K562 (cell line): ENCODE results near the gene UNC45A. TPM values are rescaled to one million over a fixed set of nuclear protein-coding genes. Genes with fewer than 3 reads are reported as not detected.

Source experiments
- ATAC-seq: fragments of 200-7000 bp; cut with Tn5 transposase; 3 replicates; pipeline ENCODE4 v1.9.1; 2020; ENCODE audit warnings: moderate library complexity
- BruUV-seq: library from RNA; stranded (reverse); fragments of 400-500 nt; replicated peaks from 2 replicates; lab custom pipeline; 2021; lab: Mats Ljungman, UMichigan
- CTCF ChIA-PET: fragments of 300-600 bp; formaldehyde crosslinking; extraction: SDS; loops from one replicate; lab custom pipeline; 2021; ENCODE audit warnings: low intra/inter-chr PET ratio; lab: Yijun Ruan, JAX
- POLR2A ChIA-PET: fragments of 300-600, 350-650 bp; sonication (Branson Sonifier 250); formaldehyde crosslinking; extraction: SDS; loops from one replicate; lab custom pipeline; 2021; ENCODE audit warnings: antibody characterized with exemption, inconsistent platforms; lab: Yijun Ruan, JAX
- DNase-seq, 4 experiments: peaks; one replicate each; pipeline versions ENCODE4 v3.0.0 to v3.0.0-alpha.2; 2011 to 2018; ENCODE audit warnings: low spot score in 3 of 4, mixed read lengths in 3 of 4; ENCODE audit errors: extremely low read depth in 1 of 4
- FAIRE-seq: peaks from 2 replicates; lab custom pipeline; 2011; peaks lifted over from hg19 to GRCh38; lab: Jason Lieb, UNC
- H2AFZ ChIP-seq: 2 replicates; pipeline ENCODE4 v1.6.0; 2011; ENCODE audit warnings: low read depth, low read length, control low read depth, inconsistent platforms
- H3K27ac ChIP-seq: fragments of 200-600 bp; 3 replicates; pipeline ENCODE4 v1.8.0; 2011; ENCODE audit warnings: low read depth, mild to moderate bottlenecking, control low read depth, inconsistent platforms, low read length, moderate library complexity, mixed read lengths; ENCODE audit errors: extremely low read depth
- H3K27me3 ChIP-seq, 2 experiments: fragments of 300-600 bp in 1 of 2; 2 replicates in 1 of 2; 3 replicates in 1 of 2; pipeline versions ENCODE4 v1.6.0 to v1.8.0; 2011; ENCODE audit warnings: inconsistent platforms in 2 of 2, low read length in 2 of 2, mild to moderate bottlenecking in 1 of 2, mixed read lengths in 1 of 2, moderate library complexity in 1 of 2; ENCODE audit not compliant: control insufficient read depth in 2 of 2, insufficient read depth in 2 of 2
- H3K36me3 ChIP-seq: fragments of 300-600 bp; 3 replicates; pipeline ENCODE4 v1.8.0; 2011; ENCODE audit warnings: mild to moderate bottlenecking, low read length, inconsistent platforms; ENCODE audit not compliant: control insufficient read depth, insufficient read depth
- H3K4me1 ChIP-seq, 2 experiments: fragments of 200-600 bp in 1 of 2; replicated peaks in 1 of 2; 2 replicates in 1 of 2; 3 replicates in 1 of 2; pipeline versions ENCODE4 v1.5.1 to v1.8.0; 2011; ENCODE audit warnings: inconsistent platforms in 2 of 2, low read length in 2 of 2, mild to moderate bottlenecking in 1 of 2, mixed read lengths in 1 of 2, moderate library complexity in 1 of 2; ENCODE audit not compliant: control insufficient read depth in 2 of 2, insufficient read depth in 2 of 2
- H3K4me2 ChIP-seq: 2 replicates; pipeline ENCODE4 v1.6.1; 2011; ENCODE audit warnings: low read length, control low read depth, inconsistent platforms, mixed read lengths; ENCODE audit not compliant: insufficient read depth
- H3K4me3 ChIP-seq: fragments of 200-600 bp; sonication (generic), shearing (Covaris generic); 2 replicates; pipeline ENCODE4 v1.5.1; 2016; ENCODE audit warnings: control low read depth, inconsistent platforms
- H3K79me2 ChIP-seq: fragments of 200-600 bp; 3 replicates; pipeline ENCODE4 v1.8.0; 2011; ENCODE audit warnings: low read length, inconsistent platforms; ENCODE audit not compliant: control insufficient read depth, insufficient read depth
- H3K9ac ChIP-seq, 2 experiments: 2 replicates each; pipeline versions ENCODE4 v1.6.0 to v1.6.1; 2011; ENCODE audit warnings: low read depth in 2 of 2, low read length in 2 of 2, control low read depth in 1 of 2, inconsistent platforms in 1 of 2, mild to moderate bottlenecking in 1 of 2, mixed read lengths in 1 of 2; ENCODE audit not compliant: insufficient read depth in 1 of 2
- H3K9me1 ChIP-seq: one replicate; pipeline ENCODE4 v1.6.0; 2011; ENCODE audit warnings: inconsistent platforms, mild to moderate bottlenecking, low read length, moderate library complexity; ENCODE audit not compliant: control insufficient read depth, insufficient read depth
- H3K9me3 ChIP-seq: replicated peaks from 2 replicates; pipeline ENCODE4 v1.5.1; 2011; ENCODE audit warnings: low read depth, low read length, inconsistent platforms; ENCODE audit not compliant: control insufficient read depth, insufficient read depth
- H4K20me1 ChIP-seq: replicated peaks from 2 replicates; pipeline ENCODE4 v1.6.1; 2011; ENCODE audit warnings: low read length, inconsistent platforms, mixed read lengths; ENCODE audit not compliant: control insufficient read depth, insufficient read depth
- CBX3 ChIP-seq, 2 experiments: IDR thresholded peaks; 1 replicate in 1 of 2; 2 replicates in 1 of 2; pipeline ENCODE4 v1.6.1; 2012; ENCODE audit warnings: inconsistent platforms in 2 of 2, low read length in 2 of 2, borderline replicate concordance in 1 of 2, control low read depth in 1 of 2
- FOXJ2 ChIP-seq: fragments of 200-800 bp; sonication (Bioruptor generic); IDR thresholded peaks from 2 replicates; pipeline ENCODE4 v1.6.1; 2016; ENCODE audit warnings: missing genetic modification characterization, missing compliant biosample characterization
- GABPA ChIP-seq: fragments of 200-800 bp; sonication (Bioruptor generic); conservative IDR thresholded peaks from 2 replicates; pipeline ENCODE4 v1.6.1; 2016; ENCODE audit warnings: low read depth, missing genetic modification characterization, missing compliant biosample characterization
- MBD2 ChIP-seq: sonication (generic); IDR thresholded peaks from 2 replicates; pipeline ENCODE4 v1.6.1; 2016; ENCODE audit warnings: low read depth, borderline replicate concordance
- PHF8 ChIP-seq: fragments of 200-600 bp; sonication (generic); IDR thresholded peaks from 2 replicates; pipeline ENCODE4 v1.6.1; 2012; ENCODE audit warnings: mixed run types, mild to moderate bottlenecking, inconsistent platforms, low read length, moderate library complexity, borderline replicate concordance
- POLR2AphosphoS2 ChIP-seq: IDR thresholded peaks from 2 replicates; pipeline ENCODE4 v1.6.1; 2012; ENCODE audit warnings: low read length, improper control_type of control experiment
- POLR2G ChIP-seq: fragments of 200-400 bp; formaldehyde crosslinking; IDR thresholded peaks from 2 replicates; pipeline ENCODE4 v1.6.1; 2017; ENCODE audit warnings: low read depth, mild to moderate bottlenecking, antibody characterized with exemption, low read length, moderate library complexity
- SMAD3 ChIP-seq: fragments of 450-650 bp; formaldehyde crosslinking; conservative IDR thresholded peaks from 2 replicates; pipeline ENCODE4 v1.4.0; 2020; ENCODE audit warnings: mild to moderate bottlenecking
- SUPT5H ChIP-seq: fragments of 450-650 bp; IDR thresholded peaks from 2 replicates; pipeline ENCODE4 v1.6.1; 2016
- TGIF2 ChIP-seq: sonication (generic); formaldehyde crosslinking; IDR thresholded peaks from 2 replicates; pipeline ENCODE4 v1.8.1; 2022; ENCODE audit warnings: mild to moderate bottlenecking, missing genetic modification reagents, moderate library complexity
- ZNF324 ChIP-seq: fragments of 250-450 bp; sonication (Bioruptor Pico); IDR thresholded peaks from 2 replicates; pipeline ENCODE4 v1.4.0; 2020; ENCODE audit warnings: mild to moderate bottlenecking
- ZNF551 ChIP-seq: fragments of 250-450 bp; sonication (Bioruptor Pico); IDR thresholded peaks from 2 replicates; pipeline ENCODE4 v1.5.0; 2021; ENCODE audit warnings: mild to moderate bottlenecking, moderate library complexity
- ZSCAN29 ChIP-seq: fragments of 450-650 bp; IDR thresholded peaks from 2 replicates; pipeline ENCODE4 v1.6.1; 2017
- WGBS: fragments of 100-300 bp; shearing (Covaris generic); methylation state at CpG from one replicate; pipeline ENCODE4 v1.1.6; 2016; ENCODE audit warnings: low coverage, mixed read lengths; ENCODE audit not compliant: insufficient coverage; ENCODE audit errors: missing lambda C conversion rate; 5-methylcytosine and 5-hydroxymethylcytosine counted together
- in situ Hi-C: fragments of 300-500 bp; cut with MboI; formaldehyde crosslinking; loops from 4 replicates; pipeline ENCODE4 v1.15.0; 2018; ENCODE audit warnings: inconsistent platforms, mixed read lengths
- intact Hi-C: fragments of 100-400 bp; cut with micrococcal nuclease; formaldehyde crosslinking; loops from 2 replicates; pipeline ENCODE4 v1.14.2; 2022
- polyA plus RNA-seq, 8 experiments: library from polyadenylated mRNA; depleted of rRNA in 4 of 8; stranded (reverse) in 5 of 8; unstranded in 3 of 8; fragments of >200 nt; fragmentation: Nextera tagmentation in 2 of 8; fragmentation: Illumina TruSeq in 1 of 8; extraction: Ambion mirVana in 2 of 8; extraction: Trizol in 1 of 8; gene quantifications; 2 replicates each; pipeline versions ENCODE4 v1.2.1 to v1.2.3, GENCODE V29; 2011 to 2014; ENCODE audit warnings: inconsistent platforms in 1 of 8, missing spikeins in 1 of 8
- total RNA-seq, 7 experiments: library from RNA; depleted of rRNA in 6 of 7; stranded (reverse); fragments of >200 nt in 6 of 7; fragmentation: Illumina TruSeq in 2 of 7; extraction: Trizol in 2 of 7; gene quantifications; 2 replicates each; pipeline versions ENCODE4 v1.2.1 to v1.2.3, GENCODE V29; 2011 to 2021; ENCODE audit warnings: low replicate concordance in 1 of 7
- TF ChIP-seq, protein P1 (sequence below): fragments of 450-650 bp; IDR thresholded peaks from 2 replicates; pipeline ENCODE4 v1.6.1; 2017; ENCODE audit warnings: antibody characterized with exemption, mild to moderate bottlenecking

UNC45A gene
- total and polyA plus RNA-seq, 9 of the 15 experiments (the other 6 are each of a cell fraction or from before 2014, with no cell fraction given) = 22.4 to 79.3 (median 43.7) TPM

GRCh38 chr15:90968434-90968833 lies 33.3 kb downstream of the UNC45A start:
- CTCF ChIA-PET = no interaction called here
- no TSS peak for BruUV-seq
- WGBS = 100% methylated on average over 1 of the region's 1 CpG
- Histone ChIP-seq H3K9me1 (peaks cover 2% of the 10 kb centered on the region), H3K27me3 (no peaks in the 10 kb centered on the region), H2AFZ (no peak overlapping the region), H3K4me2 (no peak overlapping the region), H3K79me2 (peaks cover 6% of the 10 kb centered on the region; the same call in 2 of the 3 replicates), H3K9ac (no peak overlapping the region), H3K4me3 (no peak overlapping the region), H3K27ac (no peak overlapping the region), H4K20me1 (peaks cover 7% of the 10 kb centered on the region; the same call in 1 of the 2 replicates), H3K9me3 (no peaks in the 10 kb centered on the region; the same call in 1 of the 2 replicates), H3K4me1 (no peaks in the 10 kb centered on the region; a peak in 1 of 5 replicates), H3K36me3 (peaks cover 91% of the 10 kb centered on the region)
- ATAC-seq (no peak), FAIRE-seq (no peak), DNase-seq (no peak)
- POLR2A ChIA-PET = interaction anchor here (1.0 to 6.7 kb wide), 4 partner anchors 8 to 15 kb away, joined by 5 to 65 read pairs (median 6); partner anchors contain the start of gene RCCD1
- intact Hi-C loops = no loop called here
- no peak for TF ChIP-seq ZSCAN29
- 0 out of 2 replicates have a peak, but pooled peaks have one; percentile 7 for TF ChIP-seq SUPT5H
- TF ChIP-seq MBD2 = no peak
- TF ChIP-seq TGIF2 = no peak
- no peak for TF ChIP-seq CBX3 (IDR thresholded peaks at IDR 0.05; ENCODE audit: borderline replicate concordance in 1 of 2, low read length in 2 of 2)
- no peak for TF ChIP-seq ZNF551
- TF ChIP-seq GABPA (tag) = no peak
- TF ChIP-seq POLR2AphosphoS2 = peak; percentile 30; the same call in 1 of the 2 replicates
- TF ChIP-seq FOXJ2 (tag) = no peak
- no peak for TF ChIP-seq ZNF324
- no peak for TF ChIP-seq SMAD3
- TF ChIP-seq PHF8 = no peak
- TF ChIP-seq, protein P1, sequence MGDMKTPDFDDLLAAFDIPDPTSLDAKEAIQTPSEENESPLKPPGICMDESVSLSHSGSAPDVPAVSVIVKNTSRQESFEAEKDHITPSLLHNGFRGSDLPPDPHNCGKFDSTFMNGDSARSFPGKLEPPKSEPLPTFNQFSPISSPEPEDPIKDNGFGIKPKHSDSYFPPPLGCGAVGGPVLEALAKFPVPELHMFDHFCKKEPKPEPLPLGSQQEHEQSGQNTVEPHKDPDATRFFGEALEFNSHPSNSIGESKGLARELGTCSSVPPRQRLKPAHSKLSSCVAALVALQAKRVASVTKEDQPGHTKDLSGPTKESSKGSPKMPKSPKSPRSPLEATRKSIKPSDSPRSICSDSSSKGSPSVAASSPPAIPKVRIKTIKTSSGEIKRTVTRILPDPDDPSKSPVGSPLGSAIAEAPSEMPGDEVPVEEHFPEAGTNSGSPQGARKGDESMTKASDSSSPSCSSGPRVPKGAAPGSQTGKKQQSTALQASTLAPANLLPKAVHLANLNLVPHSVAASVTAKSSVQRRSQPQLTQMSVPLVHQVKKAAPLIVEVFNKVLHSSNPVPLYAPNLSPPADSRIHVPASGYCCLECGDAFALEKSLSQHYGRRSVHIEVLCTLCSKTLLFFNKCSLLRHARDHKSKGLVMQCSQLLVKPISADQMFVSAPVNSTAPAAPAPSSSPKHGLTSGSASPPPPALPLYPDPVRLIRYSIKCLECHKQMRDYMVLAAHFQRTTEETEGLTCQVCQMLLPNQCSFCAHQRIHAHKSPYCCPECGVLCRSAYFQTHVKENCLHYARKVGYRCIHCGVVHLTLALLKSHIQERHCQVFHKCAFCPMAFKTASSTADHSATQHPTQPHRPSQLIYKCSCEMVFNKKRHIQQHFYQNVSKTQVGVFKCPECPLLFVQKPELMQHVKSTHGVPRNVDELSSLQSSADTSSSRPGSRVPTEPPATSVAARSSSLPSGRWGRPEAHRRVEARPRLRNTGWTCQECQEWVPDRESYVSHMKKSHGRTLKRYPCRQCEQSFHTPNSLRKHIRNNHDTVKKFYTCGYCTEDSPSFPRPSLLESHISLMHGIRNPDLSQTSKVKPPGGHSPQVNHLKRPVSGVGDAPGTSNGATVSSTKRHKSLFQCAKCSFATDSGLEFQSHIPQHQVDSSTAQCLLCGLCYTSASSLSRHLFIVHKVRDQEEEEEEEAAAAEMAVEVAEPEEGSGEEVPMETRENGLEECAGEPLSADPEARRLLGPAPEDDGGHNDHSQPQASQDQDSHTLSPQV = no peak
- peak; percentile 10; the same call in 1 of the 2 replicates for TF ChIP-seq POLR2G
- in situ Hi-C loops = no loop called here
